Astrocyte (in vitro differentiated cells and primary cell): ENCODE measurements around the gene EIF4ENIF1. TPM values are rescaled to one million over a fixed set of nuclear protein-coding genes. Genes with fewer than 3 reads are reported as not detected.
"Not testable (repeated sequence)": the region's sequence is repeated elsewhere in the genome, so short reads cannot be mapped to it uniquely, and the experiment has no call there.

ENCODE experiments used
- DNase-seq: peaks from one replicate; pipeline ENCODE4 v3.0.0-alpha.2; 2010; ENCODE audit warnings: low read depth
- FAIRE-seq: peaks from 2 replicates; lab custom pipeline; 2011; peaks lifted over from hg19 to GRCh38; lab: Jason Lieb, UNC
- H2AFZ ChIP-seq: 2 replicates; pipeline ENCODE4 v1.6.0; 2012; ENCODE audit warnings: low read depth, low read length, inconsistent platforms
- H3K27ac ChIP-seq: 2 replicates; pipeline ENCODE4 v1.5.1; 2011; ENCODE audit warnings: low read depth, low read length, inconsistent platforms
- H3K27me3 ChIP-seq: 2 replicates; pipeline ENCODE4 v1.6.0; 2011; ENCODE audit warnings: low read length, inconsistent platforms; ENCODE audit not compliant: insufficient read depth
- H3K36me3 ChIP-seq: 2 replicates; pipeline ENCODE4 v1.5.1; 2011; ENCODE audit warnings: low read length, inconsistent platforms; ENCODE audit not compliant: insufficient read depth
- H3K4me1 ChIP-seq: 2 replicates; pipeline ENCODE4 v1.5.1; 2011; ENCODE audit warnings: low read length, inconsistent platforms; ENCODE audit not compliant: insufficient read depth
- H3K4me2 ChIP-seq: 2 replicates; pipeline ENCODE4 v1.6.0; 2012; ENCODE audit warnings: low read length, inconsistent platforms
- H3K4me3 ChIP-seq: 2 replicates; pipeline ENCODE4 v1.5.1; 2011; ENCODE audit warnings: low read depth, mild to moderate bottlenecking, low read length, inconsistent platforms; ENCODE audit not compliant: insufficient read depth
- H3K79me2 ChIP-seq: 2 replicates; pipeline ENCODE4 v1.6.0; 2012; ENCODE audit warnings: mild to moderate bottlenecking, low read length, inconsistent platforms; ENCODE audit not compliant: insufficient read depth
- H3K9ac ChIP-seq: 2 replicates; pipeline ENCODE4 v1.6.0; 2012; ENCODE audit warnings: mild to moderate bottlenecking, low read length, inconsistent platforms
- H3K9me3 ChIP-seq: 2 replicates; pipeline ENCODE4 v1.5.1; 2012; ENCODE audit warnings: low read depth, mild to moderate bottlenecking, low read length, inconsistent platforms; ENCODE audit not compliant: insufficient read depth
- H4K20me1 ChIP-seq: 2 replicates; pipeline ENCODE4 v1.6.0; 2012; ENCODE audit warnings: low read length, inconsistent platforms; ENCODE audit not compliant: insufficient read depth
- H3K27ac Mint-ChIP-seq: one replicate; pipeline ENCODE4 v1.8.0; 2021; ENCODE audit warnings: mild to moderate bottlenecking, mixed read lengths; ENCODE audit not compliant: unreplicated experiment
- H3K27me3 Mint-ChIP-seq: one replicate; pipeline ENCODE4 v1.8.0; 2021; ENCODE audit warnings: low read depth, mixed read lengths; ENCODE audit not compliant: unreplicated experiment
- H3K36me3 Mint-ChIP-seq: one replicate; pipeline ENCODE4 v1.8.0; 2021; ENCODE audit warnings: low read depth, mixed read lengths; ENCODE audit not compliant: unreplicated experiment
- H3K4me1 Mint-ChIP-seq: one replicate; pipeline ENCODE4 v1.8.0; 2021; ENCODE audit warnings: low read depth, mixed read lengths; ENCODE audit not compliant: unreplicated experiment
- H3K4me3 Mint-ChIP-seq: one replicate; pipeline ENCODE4 v1.8.0; 2021; ENCODE audit warnings: mild to moderate bottlenecking, moderate library complexity, mixed read lengths; ENCODE audit not compliant: unreplicated experiment
- H3K9me3 Mint-ChIP-seq: one replicate; pipeline ENCODE4 v1.8.0; 2021; ENCODE audit warnings: mild to moderate bottlenecking, mixed read lengths; ENCODE audit not compliant: unreplicated experiment
- EZH2 ChIP-seq: IDR thresholded peaks from 2 replicates; pipeline ENCODE4 v1.6.1; 2012; ENCODE audit warnings: mild to moderate bottlenecking, low read length, inconsistent platforms; ENCODE audit not compliant: insufficient read depth
- total RNA-seq: library from RNA; stranded (reverse); gene quantifications from 2 replicates; pipeline ENCODE4 v1.2.1, GENCODE V29; 2021
- TF ChIP-seq, protein P1 (sequence below): IDR thresholded peaks from 2 replicates; pipeline ENCODE4 v1.5.1; 2011; ENCODE audit warnings: low read depth, mild to moderate bottlenecking, inconsistent platforms, low read length, moderate library complexity; ENCODE audit not compliant: insufficient read depth

EIF4ENIF1 gene
- total RNA-seq, 1 donor from 2014 or later, result 27.0 TPM

GRCh38 chr22:31431950-31432349, 57.7 kb downstream of the EIF4ENIF1 start:
- Mint-ChIP-seq H3K4me3 (no peak overlapping the region), H3K27ac (no peak overlapping the region), H3K27me3 (no peaks in the 10 kb centered on the region), H3K36me3 (peaks cover 17% of the 10 kb centered on the region), H3K4me1 (no peaks in the 10 kb centered on the region), H3K9me3 (no peaks in the 10 kb centered on the region)
- TF ChIP-seq EZH2, result no peak
- TF ChIP-seq, protein P1, sequence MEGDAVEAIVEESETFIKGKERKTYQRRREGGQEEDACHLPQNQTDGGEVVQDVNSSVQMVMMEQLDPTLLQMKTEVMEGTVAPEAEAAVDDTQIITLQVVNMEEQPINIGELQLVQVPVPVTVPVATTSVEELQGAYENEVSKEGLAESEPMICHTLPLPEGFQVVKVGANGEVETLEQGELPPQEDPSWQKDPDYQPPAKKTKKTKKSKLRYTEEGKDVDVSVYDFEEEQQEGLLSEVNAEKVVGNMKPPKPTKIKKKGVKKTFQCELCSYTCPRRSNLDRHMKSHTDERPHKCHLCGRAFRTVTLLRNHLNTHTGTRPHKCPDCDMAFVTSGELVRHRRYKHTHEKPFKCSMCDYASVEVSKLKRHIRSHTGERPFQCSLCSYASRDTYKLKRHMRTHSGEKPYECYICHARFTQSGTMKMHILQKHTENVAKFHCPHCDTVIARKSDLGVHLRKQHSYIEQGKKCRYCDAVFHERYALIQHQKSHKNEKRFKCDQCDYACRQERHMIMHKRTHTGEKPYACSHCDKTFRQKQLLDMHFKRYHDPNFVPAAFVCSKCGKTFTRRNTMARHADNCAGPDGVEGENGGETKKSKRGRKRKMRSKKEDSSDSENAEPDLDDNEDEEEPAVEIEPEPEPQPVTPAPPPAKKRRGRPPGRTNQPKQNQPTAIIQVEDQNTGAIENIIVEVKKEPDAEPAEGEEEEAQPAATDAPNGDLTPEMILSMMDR, result no peak
- no peak overlapping the region for H3K27ac ChIP-seq
- peaks cover 14% of the 10 kb centered on the region for H3K79me2 ChIP-seq
- no peaks in the 10 kb centered on the region for H3K4me1 ChIP-seq
- H4K20me1 ChIP-seq, result peaks cover 28% of the 10 kb centered on the region
- H3K4me3 ChIP-seq, result no peak overlapping the region
- FAIRE-seq (no peak), DNase-seq (no peak)
- H3K36me3 ChIP-seq, result peaks cover 57% of the 10 kb centered on the region
- no peaks in the 10 kb centered on the region for H3K27me3 ChIP-seq
- H3K4me2 ChIP-seq, result no peak overlapping the region
- no peak overlapping the region for H3K9ac ChIP-seq
- H3K9me3 ChIP-seq, result no peaks in the 10 kb centered on the region
- no peak overlapping the region for H2AFZ ChIP-seq

DNA sequence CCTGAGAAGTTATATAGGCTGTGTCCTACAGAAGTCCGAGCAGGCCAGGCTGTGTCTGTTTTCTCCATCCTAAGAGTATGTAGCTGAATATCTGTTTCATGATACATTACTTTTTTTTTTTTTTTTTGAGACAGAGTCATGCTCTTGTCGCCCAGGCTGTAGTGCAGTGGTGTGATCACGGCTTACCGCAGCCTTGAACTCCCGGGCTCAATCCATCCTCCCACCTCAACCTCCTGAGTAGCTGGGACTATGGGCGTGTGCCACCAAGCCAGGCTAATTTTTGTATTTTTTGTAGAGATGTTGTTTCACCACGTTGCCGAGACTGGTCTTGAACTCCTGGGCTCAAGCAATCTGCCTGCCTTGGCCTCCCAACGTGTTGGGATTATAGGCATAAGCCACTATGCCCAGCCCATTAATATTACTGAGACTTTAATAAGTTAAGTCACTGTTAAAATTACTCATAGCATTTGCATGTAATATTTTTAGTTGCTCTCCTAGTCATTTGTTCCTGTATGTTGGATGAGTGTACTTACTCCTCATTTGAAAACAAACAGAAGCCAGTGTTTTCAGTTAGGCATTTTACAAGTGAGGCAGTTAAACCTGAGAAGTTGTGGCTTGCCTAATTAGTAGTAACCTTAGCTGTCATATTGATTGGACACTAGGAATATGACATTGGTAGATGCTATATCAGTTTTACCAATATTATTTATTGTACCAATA, 64.2 kb downstream of the EIF4ENIF1 start:
- H3K4me2 ChIP-seq, result no peak overlapping the region
- peaks cover 56% of the 10 kb centered on the region for H3K36me3 ChIP-seq
- H3K9ac ChIP-seq, result no peak overlapping the region
- DNase-seq (no peak), FAIRE-seq (no peak)
- Mint-ChIP-seq H3K36me3 (peaks cover 13% of the 10 kb centered on the region), H3K4me1 (no peaks in the 10 kb centered on the region), H3K27ac (no peak overlapping the region), H3K9me3 (peaks cover 2% of the 10 kb centered on the region), H3K4me3 (no peak overlapping the region), H3K27me3 (no peaks in the 10 kb centered on the region)
- H2AFZ ChIP-seq, result no peak overlapping the region
- H3K4me1 ChIP-seq, result no peaks in the 10 kb centered on the region
- no peak overlapping the region for H3K27ac ChIP-seq
- peaks cover 11% of the 10 kb centered on the region for H4K20me1 ChIP-seq
- TF ChIP-seq, protein P1, result no peak
- TF ChIP-seq EZH2, result no peak
- H3K27me3 ChIP-seq, result no peaks in the 10 kb centered on the region
- peaks cover 10% of the 10 kb centered on the region for H3K79me2 ChIP-seq
- H3K9me3 ChIP-seq, result no peaks in the 10 kb centered on the region
- no peak overlapping the region for H3K4me3 ChIP-seq

- H3K4me1 ChIP-seq, H3K27ac Mint-ChIP-seq, H3K27ac ChIP-seq, DNase-seq, H3K4me1 Mint-ChIP-seq, H3K27me3 ChIP-seq, H3K9me3 Mint-ChIP-seq, FAIRE-seq, H3K27me3 Mint-ChIP-seq, H3K4me2 ChIP-seq, H3K4me3 Mint-ChIP-seq, H2AFZ ChIP-seq, H3K4me3 ChIP-seq, H3K9ac ChIP-seq, H3K9me3 ChIP-seq, H3K36me3 Mint-ChIP-seq: not testable (repeated sequence)
- peaks cover 21% of the 10 kb centered on the region for H3K36me3 ChIP-seq
- H3K79me2 ChIP-seq, result peaks cover 74% of the 10 kb centered on the region
- H4K20me1 ChIP-seq, result peaks cover 41% of the 10 kb centered on the region
Measured at GRCh38 chr22:31402350-31402749, 87.3 kb downstream of the EIF4ENIF1 start.
